GM19468 (cell line): Measurements from ENCODE around the gene MSI2.

ENCODE experiments used
- ATAC-seq: cut with Tn5 transposase; IDR thresholded peaks from one replicate; pipeline ENCODE4 v1.9.1; 2021; ENCODE audit warnings: mild to moderate bottlenecking, moderate library complexity, moderate number of reproducible peaks; ENCODE audit not compliant: unreplicated experiment; ENCODE audit errors: extremely low read depth

MSI2 gene

DNA sequence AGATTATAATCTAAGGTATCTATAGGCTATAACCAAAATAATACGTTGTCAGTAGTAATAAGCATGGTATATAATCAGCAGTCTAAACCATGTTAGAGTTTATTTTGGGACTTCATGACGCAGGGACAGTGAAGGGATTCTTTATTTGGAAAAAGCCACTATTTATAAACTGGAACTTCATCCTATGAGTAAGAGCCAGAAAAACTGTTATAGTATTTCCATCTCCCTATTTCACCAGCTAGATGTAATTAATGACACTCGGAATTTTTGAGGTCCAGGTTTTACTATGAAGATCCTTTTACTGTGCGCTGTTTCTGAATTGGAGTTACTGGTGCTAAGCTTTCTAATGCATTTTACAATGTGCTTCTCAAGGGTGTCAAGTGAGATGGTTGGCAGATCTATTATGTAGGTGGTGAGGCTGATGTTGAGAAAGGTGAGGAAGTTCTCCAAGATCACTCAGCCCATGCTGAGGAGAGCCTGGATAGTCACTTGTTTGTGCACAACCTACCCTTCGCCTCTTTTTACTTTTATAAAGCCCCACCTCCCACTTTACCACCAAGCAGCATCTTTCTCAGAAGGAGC is 149.3 kb downstream of the MSI2 start:
- ATAC-seq, result no peak

- ATAC-seq, result no peak
These were observed 150.0 kb downstream of the MSI2 start for GRCh38 chr17:57406131-57406980.

DNA sequence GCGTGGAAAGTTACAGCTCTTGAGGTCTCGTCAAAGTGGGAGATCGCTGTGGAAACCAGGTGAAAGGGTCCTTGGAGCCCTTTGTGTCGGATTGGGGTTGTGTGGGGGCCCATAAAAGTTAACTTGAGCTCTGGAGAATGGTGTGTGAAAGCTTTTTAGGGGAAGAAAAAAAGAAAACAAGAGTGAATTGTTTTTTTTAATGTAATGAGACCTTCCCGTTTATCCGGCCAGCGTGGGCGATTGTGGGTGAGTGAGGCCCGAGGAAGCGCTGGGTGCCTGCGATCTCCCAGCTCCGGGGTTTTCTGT is 150.6 kb downstream of the MSI2 start:
- ATAC-seq, result no peak

DNA sequence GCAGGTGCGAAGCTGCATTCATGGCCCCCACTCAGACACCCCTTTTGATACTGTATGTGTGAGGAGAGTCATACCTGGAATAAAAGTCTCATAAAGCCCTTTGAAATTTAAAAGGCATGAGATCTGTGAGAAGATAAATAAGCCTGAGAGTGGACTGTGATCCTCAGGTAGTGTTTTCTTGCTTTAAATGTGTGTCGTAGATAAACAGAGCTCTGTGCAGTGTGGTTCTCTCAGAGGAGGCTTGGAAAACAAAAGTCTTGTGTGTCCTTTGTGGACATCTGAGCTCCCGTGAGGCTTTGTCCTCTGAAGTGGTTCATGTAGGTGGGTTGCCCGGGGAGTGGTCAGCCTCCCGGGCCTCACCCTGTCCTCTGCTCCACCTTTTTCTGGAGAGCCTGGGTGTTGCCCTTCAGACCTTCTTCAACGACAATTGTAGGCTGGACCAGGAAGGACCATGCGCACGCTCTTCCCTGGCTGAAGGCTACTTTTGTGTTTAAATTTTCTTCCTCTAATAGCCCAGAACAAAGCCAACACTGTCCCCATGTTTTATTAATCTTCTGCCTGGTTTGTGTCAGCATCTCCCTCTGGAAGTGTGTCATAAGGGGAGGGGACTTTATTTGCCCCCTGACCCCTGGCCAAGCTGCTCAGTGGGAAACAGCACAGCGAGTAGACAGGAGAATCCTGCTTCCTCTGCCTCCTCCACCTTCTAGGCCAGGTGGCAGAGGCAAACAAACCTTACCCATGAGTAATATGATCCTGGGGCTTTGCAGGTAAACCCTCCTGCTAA is 151.2 kb downstream of the MSI2 start:
- no peak for ATAC-seq

DNA sequence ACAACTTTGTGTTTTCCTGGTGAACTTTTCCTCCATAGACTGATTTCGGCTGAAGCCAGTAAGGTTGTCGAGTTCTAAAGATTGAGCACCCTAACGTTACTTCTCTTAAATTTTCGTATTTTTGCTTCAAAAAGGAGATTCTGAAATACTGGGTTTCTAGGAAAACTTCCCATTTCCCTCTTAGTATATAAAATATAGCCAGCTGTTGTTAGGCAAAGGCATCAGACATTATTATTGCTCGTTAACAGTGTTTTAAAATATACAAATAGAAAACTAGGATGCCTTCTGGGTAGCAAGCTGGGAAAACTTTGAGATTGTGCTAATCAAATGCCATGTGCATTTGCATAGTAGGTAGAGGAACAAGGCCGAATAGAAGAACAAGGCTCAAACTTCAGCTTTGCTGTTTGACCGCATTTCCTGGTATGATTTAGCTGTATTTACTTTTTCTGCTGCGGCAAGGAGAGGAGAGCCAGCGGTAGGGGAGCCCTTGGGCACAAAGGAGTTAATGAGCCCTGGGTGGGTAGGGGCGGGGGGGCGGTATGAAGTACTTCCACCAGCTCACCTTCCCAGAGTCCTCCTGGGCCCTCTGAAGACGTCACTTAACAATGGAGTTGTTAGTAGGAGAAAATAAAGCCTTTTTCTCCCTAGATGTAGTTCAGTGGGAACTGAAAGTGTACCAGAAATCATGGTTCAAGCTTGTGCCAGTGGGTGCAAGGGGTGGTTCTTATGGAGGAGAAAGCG is 151.9 kb downstream of the MSI2 start:
- ATAC-seq, result peak; percentile 47

GRCh38 chr17:57410169-57410568 is 153.8 kb downstream of the MSI2 start:
- no peak for ATAC-seq

DNA sequence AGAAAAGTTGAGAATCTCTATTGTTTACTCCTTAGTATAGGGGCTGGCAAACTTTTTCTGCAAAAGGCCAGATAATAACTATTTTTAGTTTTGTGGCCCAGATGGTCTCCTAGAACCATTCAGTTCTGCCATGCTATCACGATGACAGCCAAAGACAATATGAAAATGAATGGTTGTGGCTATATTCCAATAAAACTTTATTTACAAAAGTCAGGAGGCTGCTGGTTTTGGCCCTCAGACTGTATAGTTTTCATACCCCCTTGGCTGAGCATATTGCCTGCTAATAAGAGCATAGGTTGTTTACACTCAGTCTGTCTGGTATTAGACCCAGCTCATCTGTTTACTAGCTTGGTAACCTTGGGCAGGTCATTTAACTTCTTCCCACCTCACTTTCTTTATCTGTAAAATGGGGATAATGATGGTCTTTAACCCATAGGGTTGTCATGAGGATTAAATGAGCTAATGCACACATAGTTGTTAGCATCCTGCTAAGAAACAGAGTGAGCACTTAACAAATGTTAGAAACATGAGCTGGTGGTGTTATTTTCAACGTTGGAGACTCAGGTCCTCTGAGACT is 156.3 kb downstream of the MSI2 start:
- ATAC-seq, result no peak

DNA sequence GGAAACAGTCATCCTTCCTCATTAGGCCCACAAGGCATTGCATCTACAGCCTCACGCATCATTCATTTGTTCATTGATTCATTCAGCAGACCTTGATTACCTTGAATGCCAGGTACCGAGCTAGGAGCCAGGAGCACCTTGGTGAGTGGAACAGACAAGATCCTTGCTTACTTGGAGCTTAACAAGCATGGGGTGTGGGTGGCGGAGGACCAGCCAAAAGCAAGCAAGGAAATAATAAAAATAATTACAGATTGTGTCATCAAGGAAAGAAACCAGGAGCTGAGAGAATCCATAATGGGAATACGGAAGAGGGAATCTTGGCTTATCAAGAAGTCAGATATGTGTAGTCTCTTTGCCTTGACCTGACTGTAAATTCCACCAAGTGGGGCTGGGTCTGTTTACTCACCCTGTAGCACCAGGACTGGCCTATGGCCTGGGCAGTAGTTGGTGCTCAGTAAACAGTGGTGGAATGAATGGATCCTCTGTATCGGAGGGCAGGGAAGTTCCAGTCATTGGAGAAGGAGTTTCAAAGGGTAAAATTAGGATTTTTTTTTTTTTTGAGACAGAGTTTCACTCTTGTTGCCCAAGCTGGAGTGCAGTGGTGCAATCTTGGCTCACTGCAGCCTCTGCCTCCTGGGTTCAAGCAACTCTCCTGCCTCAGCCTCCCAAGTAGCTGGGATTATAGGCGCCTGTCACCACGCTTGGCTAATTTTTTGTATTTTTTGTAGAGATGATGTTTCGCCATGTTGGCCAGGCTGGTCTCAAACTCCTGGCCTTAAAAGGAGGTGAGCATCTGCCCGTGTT is 157.7 kb downstream of the MSI2 start:
- no peak for ATAC-seq

- ATAC-seq, result no peak
These were observed 159.5 kb downstream of the MSI2 start for GRCh38 chr17:57415751-57416207.

DNA sequence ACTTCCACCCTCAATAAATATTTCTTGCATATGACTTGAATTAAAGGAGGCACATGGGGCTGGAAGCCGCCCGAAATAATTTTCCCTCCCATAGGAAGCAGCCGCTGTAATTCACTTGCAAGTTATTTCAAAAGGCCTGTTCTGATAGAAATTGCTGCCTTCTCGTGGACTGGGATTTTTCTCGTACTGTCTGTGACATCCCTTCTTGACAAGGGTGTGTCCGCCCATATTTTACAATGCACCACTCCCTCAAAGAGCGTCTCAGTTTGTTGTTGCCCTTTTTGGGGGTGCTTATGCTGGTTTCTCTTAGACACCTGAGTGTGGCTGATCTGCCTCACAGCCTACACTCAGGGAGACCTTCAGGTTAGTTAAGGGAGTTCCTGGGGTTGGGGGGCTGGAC is 160.0 kb downstream of the MSI2 start:
- no peak for ATAC-seq

- no peak for ATAC-seq
These were observed 161.6 kb downstream of the MSI2 start for GRCh38 chr17:57417956-57418355.

GRCh38 chr17:57418463-57419246 is 162.3 kb downstream of the MSI2 start:
- no peak for ATAC-seq

- ATAC-seq, result no peak
These were observed 163.7 kb downstream of the MSI2 start for GRCh38 chr17:57419940-57420550.

DNA sequence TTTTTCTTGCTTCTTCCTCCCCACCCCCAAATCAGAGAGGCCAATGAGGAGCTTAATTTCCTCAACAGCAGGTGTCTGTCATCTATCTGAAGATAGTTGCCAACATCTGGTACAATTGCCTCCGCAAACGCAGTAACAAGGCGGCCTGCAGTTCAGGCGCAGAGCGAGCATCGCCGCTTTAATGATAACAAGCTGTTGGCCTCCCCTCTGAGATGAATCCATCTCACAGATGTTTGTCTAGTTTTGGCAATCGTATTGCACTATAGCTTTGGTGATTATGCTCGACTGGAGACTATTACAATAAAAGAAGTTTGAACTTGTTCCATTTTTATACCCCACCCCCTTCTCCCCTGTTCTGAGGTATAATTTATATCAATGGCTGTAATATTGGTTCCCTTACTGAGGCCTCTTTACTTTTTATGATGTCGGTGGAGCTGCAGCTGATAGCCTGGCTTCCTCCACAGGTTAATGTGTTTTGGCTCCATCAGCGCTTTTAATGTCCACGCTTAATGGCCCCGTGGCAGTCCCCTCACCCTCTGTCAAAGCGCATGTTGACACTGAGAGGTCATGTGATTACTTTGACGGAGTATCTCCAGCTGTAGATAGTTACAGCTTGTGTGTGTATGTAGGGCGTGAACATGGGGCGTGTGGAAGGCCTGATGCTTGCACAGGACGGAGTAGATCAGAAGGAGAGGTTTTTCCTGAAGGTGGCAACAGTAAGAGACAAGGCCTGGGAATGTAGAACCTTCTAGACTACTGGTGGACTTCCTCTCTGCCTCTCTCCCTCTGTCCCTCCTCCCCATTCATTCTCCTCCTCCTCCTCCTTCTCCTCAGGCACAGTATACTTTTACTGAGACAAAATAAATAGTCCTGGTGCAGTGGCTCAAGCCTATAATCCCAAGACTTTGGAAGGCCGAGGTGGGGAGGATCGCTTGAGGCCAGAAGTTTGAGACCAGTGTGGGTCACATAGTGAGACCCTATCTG is 164.7 kb downstream of the MSI2 start:
- no peak for ATAC-seq

DNA sequence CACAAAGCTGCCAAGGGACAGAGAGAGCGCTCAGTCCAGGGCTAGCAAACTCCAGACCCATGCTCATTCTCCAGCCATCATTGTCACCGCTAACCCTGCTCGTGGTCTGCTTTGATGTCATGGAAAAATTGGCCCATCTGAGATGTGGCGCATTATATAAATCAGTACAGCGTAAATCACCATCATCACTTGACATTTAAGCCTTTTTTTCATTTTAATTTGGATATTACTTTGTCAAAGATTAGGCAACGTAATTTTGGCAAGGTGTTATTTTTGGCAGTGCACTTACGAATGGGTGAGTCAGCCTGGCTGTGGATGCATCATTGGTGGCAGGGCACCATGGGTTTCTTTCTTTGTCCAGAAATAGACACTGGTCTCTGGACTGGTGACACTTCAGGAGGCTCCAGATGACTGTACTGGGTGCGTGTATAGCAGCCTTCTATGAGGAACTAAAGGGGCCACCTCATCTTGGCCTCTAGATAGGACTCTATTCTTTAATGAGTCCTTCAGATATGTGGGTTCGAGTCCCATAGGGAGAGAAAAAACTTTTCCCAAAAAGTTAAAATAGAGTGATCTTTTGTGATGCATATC is 166.3 kb downstream of the MSI2 start:
- peak; percentile 30 for ATAC-seq

GRCh38 chr17:57423541-57423940 is 167.2 kb downstream of the MSI2 start:
- no peak for ATAC-seq

DNA sequence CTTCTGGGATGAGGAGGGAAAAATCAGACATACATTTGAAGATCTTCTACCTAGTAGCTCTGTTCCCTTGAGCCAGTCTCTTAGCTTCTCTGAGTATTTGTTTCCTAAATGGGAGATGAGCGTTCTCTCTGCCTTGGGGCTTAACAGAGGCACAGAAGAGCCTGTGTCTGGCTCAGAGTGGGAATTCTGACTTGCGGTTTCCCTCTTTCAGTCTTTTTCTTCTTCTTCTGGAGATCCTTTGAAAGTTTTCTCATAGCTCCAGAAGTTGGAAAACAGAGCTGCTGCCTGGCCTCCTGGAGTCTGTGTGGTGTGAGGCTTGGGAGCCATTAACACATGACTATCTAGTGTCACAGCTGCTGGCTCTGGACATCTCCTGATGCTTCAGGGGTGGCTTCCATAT is 167.9 kb downstream of the MSI2 start:
- ATAC-seq, result no peak
